Measurements from ENCODE around the gene IFT74.
A peak's percentile ranks its signal among the peaks of the same experiment; 100 is the strongest.
"Not testable (repeated sequence)": the region's sequence is repeated elsewhere in the genome, so short reads cannot be mapped to it uniquely, and the experiment has no call there.

IFT74 gene

GRCh38 chr9:27085456-27085855, 129.2 kb downstream of the IFT74 start:
- no peak for DNase-seq

DNA sequence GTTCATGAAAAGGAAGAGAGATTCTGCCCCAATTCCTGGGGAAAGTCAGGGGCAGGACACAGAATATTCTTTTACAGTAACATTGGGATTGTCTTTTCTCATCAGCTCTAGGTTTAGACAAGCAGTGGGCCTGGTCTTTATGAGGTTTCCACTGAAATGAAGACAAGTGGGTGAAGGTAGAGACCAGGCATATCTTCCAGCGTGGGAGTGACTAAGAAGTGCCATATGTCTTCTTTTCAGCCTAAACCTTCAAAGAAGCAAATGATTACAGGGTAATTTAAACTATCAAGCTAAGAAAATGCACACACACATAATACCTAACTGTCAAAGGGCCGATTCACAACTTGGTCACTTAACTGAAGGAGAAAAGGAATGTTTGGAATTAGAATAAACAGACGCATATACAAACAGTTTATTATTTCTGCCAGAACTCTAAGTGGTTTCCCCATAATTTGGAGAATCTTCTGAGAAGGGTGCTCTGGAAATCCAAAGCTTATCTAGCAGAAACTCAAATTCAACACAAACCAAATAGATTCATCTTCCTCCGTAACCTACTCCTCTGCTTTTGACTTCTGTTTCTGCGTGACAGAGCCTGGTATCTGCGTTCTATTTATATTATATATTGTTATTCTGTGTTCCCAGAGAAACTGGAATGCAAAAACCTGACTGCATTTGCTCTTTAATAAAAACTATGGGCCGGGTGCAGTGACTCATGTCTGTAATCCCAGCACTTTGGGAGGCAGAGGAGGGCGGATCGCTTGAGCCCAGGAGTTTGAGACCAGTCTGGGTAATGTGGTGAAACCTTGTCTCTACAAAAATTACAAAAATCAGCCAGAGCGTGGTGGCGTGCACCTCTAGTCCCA, 130.8 kb downstream of the IFT74 start:
- DNase-seq: no peak

- no peak for DNase-seq
Observed at GRCh38 chr9:27088981-27089380, 132.8 kb downstream of the IFT74 start.

DNA sequence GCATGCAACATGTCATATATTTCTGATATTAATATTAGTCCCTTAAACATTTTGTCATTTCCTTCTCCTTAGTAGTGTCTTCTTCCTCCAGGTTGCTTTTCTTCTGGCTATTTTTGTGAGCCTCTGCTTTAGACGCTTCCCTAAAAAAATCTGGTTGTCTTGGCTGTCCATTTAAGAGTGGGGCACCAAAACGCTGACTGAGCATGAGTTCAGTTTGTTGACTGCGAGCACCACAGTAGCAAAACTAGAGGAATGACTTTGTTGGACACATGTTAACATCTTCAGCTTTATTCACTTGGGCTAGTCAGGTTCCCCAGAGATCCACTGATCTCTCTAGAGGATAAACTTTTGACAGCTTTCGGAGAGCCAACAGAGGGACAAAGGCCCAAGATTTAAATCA, 133.5 kb downstream of the IFT74 start:
- DNase-seq: no peak

- DNase-seq: no peak
Observed at GRCh38 chr9:27090231-27090630, 134.0 kb downstream of the IFT74 start.

GRCh38 chr9:27090711-27091110, 134.5 kb downstream of the IFT74 start:
- no peak for DNase-seq

DNA sequence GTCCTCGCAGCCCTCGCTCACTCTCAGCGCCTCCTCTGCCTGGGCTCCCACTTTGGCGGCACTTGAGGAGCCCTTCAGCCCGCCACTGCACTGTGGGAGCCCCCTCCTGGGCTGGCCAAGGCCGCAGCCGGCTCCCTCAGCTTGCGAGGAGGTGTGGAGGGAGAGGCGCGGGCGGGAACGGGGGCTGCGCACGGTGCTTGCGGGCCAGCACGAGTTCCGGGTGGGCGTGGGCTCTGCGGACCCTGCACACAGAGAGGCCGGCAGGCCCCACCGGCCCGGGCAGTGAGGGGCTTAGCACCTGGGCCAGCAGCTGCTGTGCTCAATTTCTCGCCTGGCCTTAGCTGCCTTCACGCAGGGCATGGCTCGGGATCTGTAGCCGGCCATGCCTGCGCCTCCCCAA, 136.3 kb downstream of the IFT74 start:
- DNase-seq: not testable (repeated sequence)

GRCh38 chr9:27093384-27094067, 137.3 kb downstream of the IFT74 start:
- not testable (repeated sequence) for DNase-seq

DNA sequence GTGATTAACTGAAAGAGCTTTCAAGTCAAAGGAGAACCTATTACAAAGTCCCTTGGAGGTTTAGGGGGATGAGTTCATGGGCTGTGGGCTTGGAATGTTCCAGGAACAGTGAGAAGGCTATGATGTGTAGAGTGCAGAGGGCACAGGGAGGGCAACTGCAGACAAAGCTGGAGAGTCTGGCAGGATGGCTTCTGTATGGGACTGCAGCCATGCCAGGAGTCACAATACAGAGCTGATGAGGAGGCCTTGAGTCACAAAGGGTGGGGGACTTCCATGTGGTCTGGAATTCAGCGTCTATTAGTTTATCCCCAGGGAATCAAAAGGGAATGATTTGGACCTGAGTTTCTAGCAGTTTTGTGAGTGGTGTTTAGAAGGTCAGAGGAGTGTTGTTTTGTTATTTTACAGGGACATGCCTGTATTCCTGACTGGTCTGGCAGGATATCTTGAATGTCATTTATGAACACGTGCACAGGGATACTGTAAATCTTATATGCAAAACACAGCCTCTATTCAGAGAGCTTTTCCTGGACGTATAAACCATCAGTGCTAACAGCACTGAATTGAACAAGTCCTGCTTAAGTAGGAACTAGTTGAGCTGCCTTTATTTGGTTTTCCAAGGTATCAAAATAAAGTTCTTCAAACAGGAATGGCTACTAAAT, 138.6 kb downstream of the IFT74 start:
- no peak for DNase-seq

DNA sequence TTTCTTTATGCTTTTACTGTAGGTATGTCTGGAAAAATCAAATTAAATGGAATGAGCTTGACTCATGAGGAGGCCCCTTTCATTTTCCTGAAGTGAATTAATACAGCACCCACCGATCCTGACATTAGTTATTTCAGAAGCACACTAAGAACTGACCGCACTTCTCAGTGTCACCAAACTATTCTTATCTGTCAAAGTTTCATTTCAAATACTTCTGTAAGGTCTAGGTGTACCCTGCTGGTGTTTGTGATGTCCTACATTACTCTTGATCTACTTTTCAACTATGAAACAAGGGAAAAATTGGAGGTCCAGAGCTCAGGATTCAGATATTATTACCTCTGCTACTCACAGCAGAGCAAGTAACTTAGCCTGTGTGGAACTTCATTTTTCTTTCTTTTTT, 151.0 kb downstream of the IFT74 start:
- no peak for DNase-seq

DNA sequence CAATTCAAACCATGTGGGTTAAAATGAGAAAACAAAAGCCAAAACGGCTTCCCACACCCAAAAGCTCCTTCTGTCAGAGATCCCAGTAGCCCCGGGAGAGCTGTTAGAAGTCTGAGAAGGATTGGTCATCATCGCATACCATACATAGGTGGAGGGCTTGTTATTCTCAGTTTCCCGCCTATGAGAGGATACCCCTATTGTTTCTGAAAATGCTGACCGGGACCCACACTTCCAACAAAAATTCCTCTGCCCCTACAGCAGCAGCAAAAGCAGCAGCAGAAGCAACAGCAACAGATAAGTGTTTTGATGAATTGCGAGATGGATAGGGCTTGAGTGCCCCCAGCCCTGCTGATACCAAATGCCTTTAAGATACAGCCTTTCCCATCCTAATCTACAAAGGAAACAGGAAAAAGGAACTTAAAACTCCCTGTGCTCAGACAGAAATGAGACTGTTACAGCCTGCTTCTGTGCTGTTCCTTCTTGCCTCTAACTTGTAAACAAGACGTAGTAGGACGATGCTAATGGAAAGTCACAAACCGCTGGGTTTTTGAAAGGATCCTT, 152.8 kb downstream of the IFT74 start, which contains the start of gene TEK:
Gene TEK (plus strand): TSS at position 245 of the 561 bp plus-strand sequence. CDS start 366 bp downstream, outside the sequence.
- DNase-seq: no peak

- DNase-seq: peak; percentile 27
Observed at GRCh38 chr9:27109621-27110020, 153.4 kb downstream of the IFT74 start.

- DNase-seq: no peak
Observed at GRCh38 chr9:27110181-27110580, 154.0 kb downstream of the IFT74 start.

DNA sequence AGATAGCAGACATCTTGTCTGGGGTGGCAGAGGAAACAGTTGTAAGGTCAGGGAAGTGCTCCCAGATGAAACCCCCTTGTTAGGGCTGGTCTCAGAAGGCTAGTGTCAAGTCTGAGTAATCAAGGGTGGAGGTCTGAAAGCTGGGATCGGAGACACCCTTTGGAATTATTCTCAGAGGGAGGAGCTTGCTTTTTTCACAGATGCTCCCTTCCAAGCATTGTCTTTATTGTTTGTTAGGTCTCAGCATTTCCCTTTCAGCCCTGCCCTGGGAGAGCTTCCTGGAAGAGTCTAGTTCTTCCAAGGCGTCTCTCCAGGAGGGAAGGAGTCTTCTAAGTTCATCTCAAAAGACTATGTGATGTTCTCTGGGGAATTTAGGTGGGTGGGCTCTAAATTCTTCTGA, 156.0 kb downstream of the IFT74 start:
- no peak for DNase-seq
